ENCODE results near the gene CACNA1B.
"Not testable (repeated sequence)": the region's sequence is repeated elsewhere in the genome, so short reads cannot be mapped to it uniquely, and the experiment has no call there.

The CACNA1B gene

DNA sequence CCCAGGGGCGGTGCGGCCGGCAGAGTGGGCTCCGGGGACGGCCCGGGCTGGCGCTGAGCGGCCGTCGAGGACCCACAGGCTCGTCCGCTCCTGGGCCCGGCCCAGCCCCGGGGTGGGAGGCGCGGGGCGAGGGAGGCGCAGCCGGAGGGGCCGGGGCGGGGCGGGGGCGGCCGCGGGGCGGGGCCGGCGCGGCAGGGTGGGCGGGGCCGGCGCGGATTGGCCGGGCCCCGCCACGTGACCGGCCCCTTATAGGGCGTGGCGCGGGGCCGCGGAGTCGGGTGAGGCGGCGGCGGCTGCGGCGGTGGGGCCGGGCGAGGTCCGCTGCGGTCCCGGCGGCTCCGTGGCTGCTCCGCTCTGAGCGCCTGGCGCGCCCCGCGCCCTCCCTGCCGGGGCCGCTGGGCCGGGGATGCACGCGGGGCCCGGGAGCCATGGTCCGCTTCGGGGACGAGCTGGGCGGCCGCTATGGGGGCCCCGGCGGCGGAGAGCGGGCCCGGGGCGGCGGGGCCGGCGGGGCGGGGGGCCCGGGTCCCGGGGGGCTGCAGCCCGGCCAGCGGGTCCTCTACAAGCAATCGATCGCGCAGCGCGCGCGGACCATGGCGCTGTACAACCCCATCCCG lies at the start of gene CACNA1B:
CACNA1B (plus strand) TSS at position 277 of the 617 bp plus-strand sequence; CDS start at position 429, 152 bp downstream.
- DNase-seq = not testable (repeated sequence)

DNA sequence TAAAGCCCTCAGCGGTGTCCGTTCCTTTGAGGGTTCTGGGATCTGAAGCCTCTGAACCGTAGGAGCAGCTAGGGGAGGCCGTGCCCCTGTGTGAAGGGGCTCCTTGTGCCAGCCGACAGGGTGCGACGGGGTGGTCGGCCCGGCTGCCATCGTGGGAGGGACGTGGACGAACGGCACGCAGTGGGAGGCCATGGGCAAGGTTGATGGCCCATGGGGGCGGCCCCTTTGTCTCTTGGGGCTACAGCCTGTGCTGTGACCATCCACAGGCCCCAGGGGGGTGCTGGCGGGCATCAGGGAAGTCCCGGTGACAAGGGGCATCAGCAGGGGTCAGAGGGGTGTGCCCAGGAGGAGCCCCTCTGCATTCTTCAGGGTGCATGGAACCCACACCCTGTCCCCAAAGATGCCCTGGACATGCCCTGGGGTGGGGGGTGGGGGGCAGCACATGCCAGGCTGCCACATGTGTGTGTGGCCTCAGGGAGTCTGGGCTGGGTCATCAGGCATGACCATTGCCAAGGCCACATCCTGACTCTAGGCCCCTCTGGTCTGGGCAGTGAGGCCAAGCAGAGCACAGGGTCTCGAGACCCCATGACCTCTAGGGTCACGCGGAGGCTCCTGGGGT lies 49.6 kb upstream of the CACNA1B start:
- no peak for DNase-seq

DNA sequence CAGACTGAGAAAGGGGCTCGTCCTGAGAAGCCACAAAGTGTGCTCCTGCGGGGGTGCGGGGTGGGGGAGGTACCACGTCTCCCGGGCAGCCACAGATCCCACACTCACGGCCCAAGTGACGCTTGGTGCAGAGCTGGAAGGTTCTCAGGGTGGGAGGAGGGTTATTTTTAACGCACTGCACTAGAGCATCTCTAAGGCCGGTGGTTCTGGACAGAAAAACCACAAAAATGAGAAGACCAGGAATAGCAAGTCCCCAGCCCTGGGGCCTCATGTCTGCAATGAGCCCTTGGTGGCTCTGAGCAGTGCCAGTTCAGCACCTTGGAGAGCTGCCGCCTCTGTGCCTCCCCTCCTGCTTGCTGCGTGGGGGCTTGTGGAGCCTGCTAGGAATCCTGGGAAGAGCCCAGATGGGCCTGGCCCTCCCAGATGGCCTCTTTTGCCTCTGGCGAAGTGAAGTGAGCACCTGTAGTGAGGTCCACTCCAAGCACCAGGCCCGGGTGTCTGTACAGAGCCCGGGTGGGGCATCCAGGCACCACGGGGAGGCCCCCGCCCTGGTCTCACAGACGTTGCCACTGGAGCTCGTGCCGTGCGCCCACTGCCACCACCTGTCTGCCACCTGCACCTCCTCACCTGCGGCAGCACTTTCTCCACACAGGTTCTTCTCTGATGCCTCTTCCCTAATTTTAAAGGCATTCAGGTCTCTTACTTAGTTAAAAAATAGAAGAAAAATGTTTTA lies 48.9 kb upstream of the CACNA1B start:
- no peak for DNase-seq

DNA sequence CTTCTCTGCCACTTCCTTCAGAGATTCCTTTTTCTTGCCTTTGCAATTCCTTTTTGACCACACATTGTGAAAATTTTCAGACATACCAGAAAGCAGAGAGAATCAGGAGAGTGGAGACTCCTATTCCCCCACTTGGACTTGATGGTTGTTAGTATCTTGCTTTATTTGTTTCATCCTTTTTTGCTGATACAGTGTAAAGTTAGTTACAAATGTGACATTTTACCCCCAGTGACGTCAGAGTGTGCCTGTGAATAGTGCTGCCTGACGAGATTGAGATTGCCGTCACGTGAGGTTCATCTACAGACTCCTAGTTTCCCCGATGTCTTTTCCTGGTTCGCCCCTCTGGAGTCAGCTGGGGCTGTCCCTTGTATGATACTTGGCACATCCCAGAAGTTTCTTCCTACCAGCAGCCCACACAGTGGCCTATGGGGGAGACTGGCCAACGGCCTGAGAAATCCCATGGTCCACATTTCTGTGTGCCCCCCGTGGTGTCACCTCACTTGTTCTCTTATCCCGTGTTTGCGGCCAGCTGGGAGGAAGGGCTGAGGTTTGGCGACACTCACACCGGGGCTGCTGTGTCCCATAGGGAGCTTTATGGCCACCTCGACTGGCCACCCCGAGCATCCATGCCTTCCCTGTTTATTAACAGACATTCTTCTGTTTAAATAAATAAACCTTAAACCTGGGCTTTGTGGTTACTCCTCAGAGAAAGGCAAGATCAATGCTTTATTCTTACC lies 48.2 kb upstream of the CACNA1B start:
- DNase-seq = no peak

DNA sequence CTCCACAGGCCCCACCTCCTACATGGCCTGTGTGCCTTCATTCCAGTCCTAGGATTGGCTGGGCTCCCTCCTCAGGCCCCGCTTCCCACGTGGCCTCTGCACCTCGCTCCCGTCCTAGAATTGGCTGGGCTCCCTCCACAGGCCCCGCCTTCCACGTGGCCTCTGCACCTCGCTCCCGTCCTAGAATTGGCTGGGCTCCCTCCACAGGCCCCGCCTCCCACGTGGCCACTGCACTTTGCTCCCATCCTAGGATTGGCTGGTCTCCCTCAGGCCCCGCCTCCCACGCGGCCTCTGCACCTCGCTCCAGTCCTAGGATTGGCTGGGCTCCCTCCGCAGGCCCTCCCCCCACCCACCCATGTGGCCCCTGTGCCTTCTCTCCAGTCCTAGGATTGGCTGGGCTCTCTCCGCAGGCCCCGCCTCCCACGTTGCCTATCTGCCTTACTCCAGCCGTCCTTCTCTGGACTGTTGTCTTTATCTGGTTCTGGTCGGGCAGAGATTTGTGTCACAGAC lies 45.3 kb upstream of the CACNA1B start:
- no peak for DNase-seq

DNA sequence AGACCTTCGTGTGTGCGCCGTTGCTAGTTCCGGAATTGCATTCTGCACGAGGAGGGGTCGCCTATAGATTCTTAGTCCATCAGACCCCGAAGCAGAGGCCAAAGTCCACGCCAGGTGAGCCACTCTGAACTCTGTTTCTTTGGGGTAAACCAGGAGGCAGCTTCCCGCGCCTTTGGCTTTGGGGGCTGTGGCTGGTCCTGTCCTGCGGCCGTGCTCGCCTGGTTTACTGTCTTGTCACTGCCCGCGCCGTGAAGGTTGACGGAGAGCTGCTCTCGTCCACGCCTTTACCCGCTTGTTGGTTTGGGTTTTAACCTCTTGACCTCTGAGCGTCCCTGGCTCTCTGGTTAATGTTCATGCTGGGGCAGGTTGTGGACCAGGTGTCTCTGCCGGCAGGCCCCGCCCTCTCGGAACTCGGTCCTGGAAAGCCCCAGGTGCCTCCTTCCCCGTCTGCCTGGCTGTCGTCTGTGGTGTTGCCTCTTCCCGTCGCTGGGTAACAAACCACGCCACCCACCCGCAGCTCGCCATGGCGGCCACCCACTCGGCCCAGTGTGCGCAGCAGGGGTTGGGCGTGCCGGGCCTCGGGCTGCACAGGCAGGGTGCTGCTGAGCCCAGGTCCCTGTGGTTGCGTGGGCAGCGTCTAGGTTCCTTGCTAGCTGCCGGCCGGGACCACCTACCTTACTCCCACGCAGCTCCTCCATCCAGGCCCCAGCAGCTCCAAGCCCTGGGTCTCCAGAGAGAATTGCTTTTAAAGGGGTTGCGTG lies 44.6 kb upstream of the CACNA1B start:
- no peak for DNase-seq

DNA sequence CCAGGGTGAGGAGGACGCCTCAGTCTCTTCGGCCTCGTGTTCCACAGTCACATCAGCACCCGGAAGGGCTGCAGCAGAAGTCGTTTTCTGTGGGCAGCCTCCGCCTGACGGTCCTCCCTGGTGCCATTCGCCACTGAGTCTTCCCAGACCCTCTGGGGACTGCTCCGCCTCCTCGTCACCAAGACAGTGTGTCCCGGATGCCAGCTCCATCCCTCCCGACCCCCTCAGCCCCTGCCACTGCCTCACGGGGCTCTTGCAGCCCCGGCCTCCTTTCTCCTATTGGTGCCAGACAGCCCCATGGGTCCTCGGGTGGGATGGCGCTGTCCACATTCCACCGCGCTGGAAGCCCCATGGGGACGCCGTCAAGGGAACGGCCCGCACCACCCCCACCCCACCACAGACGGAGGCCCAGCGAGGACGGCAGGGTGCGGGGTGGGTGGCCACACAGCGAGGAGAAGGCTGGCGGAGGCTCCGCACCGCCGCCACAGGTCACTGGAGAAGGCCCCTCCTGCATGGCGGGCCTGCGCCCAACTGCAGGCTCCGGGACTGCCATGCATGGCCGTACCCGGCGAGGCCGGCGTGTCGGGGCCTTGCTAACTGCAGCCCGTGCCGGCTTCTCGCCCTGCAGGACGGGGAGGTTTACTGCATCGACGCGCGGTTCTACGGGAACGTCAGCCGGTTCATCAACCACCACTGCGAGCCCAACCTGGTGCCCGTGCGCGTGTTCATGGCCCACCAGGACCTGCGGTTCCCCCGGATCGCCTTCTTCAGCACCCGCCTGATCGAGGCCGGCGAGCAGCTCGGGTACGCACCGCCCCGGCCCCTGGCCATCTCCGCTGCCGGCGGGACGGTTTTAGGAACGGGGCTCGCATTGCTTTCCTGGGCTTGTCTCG lies 43.6 kb upstream of the CACNA1B start:
- DNase-seq = no peak

DNA sequence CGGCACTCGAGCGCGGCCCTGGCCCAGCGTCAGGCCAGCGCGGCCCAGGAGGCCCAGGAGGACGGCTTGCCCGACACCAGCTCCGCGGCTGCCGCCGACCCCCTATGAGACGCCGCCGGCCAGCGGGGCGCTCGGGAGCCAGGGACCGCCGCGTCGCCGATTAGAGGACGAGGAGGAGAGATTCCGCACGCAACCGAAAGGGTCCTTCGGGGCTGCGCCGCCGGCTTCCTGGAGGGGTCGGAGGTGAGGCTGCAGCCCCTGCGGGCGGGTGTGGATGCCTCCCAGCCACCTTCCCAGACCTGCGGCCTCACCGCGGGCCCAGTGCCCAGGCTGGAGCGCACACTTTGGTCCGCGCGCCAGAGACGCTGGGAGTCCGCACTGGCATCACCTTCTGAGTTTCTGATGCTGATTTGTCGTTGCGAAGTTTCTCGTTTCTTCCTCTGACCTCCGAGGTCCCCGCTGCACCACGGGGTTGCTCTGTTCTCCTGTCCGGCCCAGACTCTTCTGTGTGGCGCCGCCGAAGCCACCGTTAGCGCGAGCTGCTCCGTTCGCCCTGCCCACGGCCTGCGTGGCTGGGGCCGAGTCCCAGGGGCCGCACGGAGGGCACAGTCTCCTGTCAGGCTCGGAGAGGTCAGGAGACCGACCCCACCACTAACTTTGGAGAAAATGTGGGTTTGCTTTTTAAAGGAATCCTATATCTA lies 42.6 kb upstream of the CACNA1B start:
- no peak for DNase-seq

DNA sequence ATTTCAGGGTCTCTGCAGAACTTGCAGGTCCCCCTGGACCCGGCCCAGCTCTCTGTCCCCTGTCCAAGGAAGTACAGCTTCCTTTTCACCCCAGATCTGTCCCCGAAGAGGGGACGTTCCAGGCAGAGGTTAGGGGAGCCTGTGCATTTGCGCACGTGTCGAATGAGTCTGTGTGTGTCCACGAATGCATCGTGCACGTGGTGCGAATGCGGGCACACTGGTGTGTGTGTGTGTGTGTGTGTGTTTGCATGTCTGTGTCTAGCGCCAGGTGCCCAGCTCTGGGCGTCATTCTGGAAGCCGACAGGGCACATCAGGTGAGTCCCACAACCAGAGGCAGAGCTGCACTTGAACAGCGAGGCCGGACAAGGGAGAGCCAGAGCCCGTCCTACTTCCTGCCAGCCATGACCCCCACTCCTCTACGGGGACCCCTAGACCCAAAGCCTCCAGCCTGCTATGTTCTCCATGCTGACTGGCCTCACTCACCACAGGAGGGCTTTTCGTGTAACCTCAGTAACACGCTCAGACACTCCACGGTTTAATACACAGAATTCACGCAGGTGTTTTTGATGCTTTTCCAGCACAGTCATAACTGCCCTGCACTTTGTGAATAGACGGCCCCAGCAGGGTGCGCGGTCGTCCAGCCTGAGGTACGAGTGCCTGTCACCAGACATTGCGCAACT lies 41.3 kb upstream of the CACNA1B start:
- no peak for DNase-seq

DNA sequence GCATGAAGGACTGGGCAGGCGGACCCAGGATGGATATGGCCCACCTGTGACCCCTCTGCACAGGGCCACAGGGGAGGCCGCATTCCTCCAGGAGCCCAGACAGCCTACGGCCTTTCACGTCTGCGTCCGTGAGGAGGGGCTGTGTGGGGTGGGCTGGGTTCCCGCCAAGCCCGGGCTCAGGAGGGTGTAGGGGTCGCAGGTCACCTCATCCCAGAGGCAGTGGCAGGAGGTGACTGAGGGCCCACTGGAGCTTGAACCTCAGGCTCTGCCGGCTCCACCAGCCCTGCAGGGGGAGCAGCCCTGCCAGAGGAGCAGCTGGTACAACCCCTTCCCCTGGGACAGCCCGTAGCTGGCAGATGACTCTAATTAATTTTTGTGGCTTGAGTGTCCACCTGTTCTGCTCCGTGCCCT lies 40.7 kb upstream of the CACNA1B start:
- no peak for DNase-seq

DNA sequence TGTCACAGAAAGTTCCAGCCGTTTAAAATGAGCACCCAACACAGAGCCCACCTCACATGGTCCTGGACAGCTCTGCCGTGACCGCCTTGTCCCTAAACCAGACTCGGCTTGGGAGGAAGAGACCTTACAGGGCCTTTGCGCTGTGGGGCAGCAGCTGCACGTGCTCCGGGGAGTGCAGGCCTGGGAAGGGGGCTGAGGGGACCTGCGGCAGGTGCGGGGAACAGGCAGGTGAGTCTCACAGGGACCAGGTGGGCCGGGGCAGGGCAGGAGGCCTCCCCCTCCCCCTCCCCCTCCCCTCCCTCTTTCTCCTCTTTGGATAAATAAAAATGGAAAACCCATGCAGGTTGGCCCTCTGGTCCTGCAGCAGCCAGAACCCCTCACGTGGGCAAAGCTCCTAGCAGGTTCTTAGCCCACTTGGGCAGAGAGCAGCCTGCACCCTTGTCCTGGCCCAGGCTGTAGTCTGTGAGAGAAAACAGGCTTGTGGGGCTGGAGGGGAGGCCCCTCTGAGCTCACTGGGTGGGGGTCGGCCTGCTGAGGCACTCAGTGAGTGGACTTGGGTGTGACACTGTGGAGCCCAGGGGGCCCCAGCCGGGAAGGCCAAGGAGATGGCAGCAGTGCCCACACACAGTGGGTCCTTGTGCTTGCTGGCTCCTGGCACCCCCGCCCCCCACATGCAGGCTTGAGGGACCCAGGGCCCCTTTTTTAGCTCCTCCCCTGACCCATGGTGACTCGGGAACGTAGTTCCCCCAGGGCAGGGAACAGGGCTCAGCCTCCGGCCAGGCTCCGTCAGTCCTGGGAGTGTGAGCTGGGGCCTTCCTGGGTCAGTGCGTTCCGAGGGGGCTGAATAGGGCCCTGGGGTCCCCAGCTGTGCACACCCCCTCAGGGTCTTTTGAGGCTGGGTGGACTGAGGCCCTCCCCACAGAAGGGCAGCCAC lies 40.0 kb upstream of the CACNA1B start:
- DNase-seq = no peak

DNA sequence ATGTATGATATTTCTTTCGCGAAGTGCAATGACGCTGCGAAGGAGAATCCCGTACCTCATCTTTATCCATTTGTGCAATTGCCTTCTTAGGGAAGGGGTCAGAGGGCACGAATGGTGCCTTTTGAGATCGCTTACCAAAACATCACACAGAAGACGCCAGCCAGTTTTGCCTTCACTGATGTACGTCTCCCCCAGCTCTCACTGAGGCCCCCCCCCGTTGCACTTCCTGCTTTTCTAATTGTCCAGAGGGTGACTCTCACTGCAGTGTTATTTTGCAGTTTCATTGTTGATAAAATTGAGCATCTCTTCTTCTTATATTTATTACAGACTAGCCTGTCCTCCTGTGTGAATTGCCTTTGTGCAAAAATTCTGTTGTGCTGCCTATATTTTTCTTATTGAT lies 39.0 kb upstream of the CACNA1B start:
- DNase-seq = no peak

DNA sequence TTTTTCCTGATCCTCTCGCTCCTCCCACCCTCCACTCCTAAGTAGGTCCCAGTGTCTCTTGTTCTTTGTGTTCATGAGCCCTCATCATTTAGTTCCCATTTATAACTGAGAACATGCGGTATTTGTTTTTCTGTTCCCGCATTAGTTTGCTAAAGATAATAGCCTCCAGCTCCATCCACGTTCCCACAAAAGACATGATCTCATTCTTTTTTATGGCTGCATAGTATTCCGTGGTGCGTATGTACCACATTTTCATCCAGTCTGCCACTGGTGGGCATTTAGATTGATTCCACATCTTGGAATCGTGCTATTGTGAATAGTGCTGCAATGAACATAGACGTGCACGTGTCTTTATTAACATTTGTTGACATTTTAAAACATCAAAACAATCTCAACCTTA lies 34.2 kb upstream of the CACNA1B start:
- DNase-seq = no peak

DNA sequence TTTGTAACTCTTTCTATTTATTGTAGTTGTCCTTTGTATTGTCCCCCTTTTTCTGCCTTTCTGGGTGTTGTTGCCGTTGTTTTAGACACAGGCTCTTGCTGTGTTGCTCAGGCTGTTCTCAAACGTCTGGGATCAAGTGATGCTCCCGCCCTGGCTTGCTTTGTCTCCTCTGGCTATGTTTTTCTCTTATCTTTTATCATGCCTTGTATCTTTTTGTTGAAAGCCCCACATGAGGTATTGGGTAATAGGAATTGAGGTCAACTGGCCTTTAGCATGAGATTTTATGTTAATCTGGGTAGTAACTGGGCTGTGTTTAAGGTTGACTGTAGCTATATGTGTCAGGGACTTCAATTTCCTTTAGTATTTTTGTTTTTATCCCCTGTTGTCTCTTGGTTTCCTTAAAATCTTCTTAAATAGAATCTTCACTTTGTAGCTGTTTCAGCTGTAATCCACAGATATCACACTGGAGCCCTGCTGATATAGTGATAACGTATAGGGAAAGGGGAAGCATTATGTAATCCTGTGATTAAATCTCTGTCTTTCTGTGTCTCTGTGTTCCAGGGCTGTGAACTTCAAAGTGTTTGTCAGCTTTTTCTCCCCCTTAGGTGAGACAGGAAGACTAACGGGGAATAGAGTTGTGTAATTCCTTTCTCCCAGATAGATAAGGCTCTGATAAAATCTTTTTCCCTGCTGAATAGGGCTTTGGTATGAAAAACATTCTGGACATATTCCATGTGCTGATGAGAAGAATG lies 25.9 kb upstream of the CACNA1B start:
- DNase-seq = no peak

DNA sequence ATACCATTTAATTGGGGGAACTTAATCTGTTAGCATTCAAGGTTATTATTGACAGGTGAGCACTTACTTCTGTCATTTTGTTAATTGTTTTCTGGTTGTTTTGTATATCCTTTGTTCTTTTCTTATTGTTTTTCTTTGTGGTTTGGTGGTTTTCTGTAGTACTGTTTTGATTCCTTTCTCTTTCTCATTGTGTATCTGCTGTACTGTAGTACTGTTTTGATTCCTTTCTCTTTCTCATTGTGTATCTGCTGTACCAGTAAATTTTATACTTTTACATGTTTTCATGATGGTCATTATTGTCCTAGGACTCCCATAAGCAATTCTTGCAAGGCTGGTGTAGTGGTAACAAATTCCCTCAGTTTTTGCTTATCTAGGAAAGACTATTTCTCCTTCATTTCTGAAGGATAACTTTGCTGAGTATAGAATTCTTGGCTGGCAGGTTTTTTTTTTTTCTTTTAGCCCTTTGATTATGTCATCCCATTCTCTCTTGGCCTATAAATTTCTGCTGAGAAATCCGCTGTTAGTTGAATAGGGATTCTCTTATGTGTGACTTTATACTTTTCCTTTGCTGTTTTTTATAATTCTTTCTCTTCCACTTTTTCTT lies 24.1 kb upstream of the CACNA1B start:
- no peak for DNase-seq

DNA sequence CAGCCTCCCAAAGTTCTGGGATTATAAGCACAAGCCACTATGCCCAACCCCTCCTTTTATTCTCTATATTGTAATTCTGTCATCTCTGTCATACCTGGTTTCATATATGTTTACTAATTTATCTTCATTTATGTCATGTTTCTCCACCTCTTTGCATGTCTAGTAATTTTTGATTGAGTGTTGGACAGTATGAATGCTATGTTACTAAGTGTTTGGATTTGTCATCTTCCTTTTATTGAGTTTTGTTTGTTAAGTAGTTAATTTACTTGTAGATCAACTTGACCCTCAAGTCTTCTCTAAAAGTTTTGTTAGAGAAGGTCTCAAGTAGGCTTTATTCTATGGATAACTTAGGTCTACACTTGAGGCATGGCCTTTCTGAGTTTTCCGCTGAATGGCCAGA lies 17.2 kb upstream of the CACNA1B start:
- DNase-seq = no peak

DNA sequence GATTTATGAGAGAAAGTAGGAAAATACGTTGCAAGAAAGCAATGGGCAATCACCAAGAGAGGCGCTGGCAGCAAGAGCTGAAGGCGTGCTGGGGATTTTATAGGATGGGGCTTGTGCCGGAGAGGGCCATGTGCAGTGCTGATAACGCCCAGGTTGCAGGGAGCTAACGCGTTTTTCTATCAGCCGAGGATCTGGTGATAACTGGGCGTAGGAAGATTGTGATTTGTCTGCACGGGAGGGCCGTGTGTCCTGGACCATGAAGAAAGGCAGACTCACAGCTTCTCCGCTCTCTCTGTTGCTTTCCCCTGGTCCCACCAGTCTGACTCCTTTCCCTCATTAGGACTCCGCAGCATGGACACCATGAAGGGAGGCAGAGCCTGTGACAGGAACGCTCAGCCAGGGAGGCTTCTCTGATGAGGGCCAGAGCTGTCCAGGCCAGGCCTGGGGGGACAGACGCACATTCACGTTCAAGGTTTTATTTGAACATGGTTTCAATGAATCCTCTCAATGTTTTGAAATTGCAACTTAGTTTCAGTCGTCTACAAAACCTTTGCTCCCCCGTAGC lies 11.9 kb upstream of the CACNA1B start:
- no peak for DNase-seq

All from CD4-positive, alpha-beta T cell treated with Interleukin-15 for 1 hour (primary cell).